OCI-LY7 (cell line): ENCODE measurements around the gene KCNA5. TPM values are rescaled to one million over a fixed set of nuclear protein-coding genes. Genes with fewer than 3 reads are reported as not detected.

ENCODE experiments used
- BruUV-seq: library from RNA; stranded (reverse); fragments of 400-500 nt; replicated peaks from 2 replicates; lab custom pipeline; 2021; lab: Mats Ljungman, UMichigan
- CTCF ChIA-PET: fragments of 300-600 bp; sonication (Branson Sonifier 250); formaldehyde crosslinking; loops from one replicate; lab custom pipeline; 2022; ENCODE audit warnings: antibody characterized with exemption; ENCODE audit not compliant: unreplicated experiment; lab: Charles Lee
- POLR2A ChIA-PET: fragments of 300-600 bp; sonication (Branson Sonifier 250); formaldehyde crosslinking; loops from one replicate; lab custom pipeline; 2022; ENCODE audit warnings: antibody characterized with exemption; lab: Charles Lee
- DNase-seq: peaks from one replicate; pipeline ENCODE4 v3.0.0-alpha.2; 2015; ENCODE audit warnings: low spot score
- H2AFZ ChIP-seq: fragments of 200-600 bp; sonication (generic), shearing (Covaris generic); 2 replicates; pipeline ENCODE4 v1.6.1; 2014; ENCODE audit warnings: mild to moderate bottlenecking, antibody characterized with exemption, low read length, moderate library complexity
- H3K27ac ChIP-seq: fragments of 200-600 bp; sonication (generic); 2 replicates; pipeline ENCODE4 v1.5.1; 2014; ENCODE audit warnings: mixed run types, low read depth, mild to moderate bottlenecking, moderate library complexity, low read length, inconsistent platforms; ENCODE audit not compliant: poor library complexity, severe bottlenecking
- H3K36me3 ChIP-seq: fragments of 200-600 bp; sonication (generic); 2 replicates; pipeline ENCODE4 v1.6.1; 2014; ENCODE audit warnings: mild to moderate bottlenecking, antibody characterized with exemption, low read length, moderate library complexity, mixed read lengths; ENCODE audit not compliant: insufficient read depth
- H3K4me1 ChIP-seq: fragments of 200-600 bp; sonication (generic); 2 replicates; pipeline ENCODE4 v1.5.1; 2014; ENCODE audit warnings: mild to moderate bottlenecking, low read length; ENCODE audit not compliant: insufficient read depth, poor library complexity, severe bottlenecking
- H3K4me2 ChIP-seq: fragments of 200-600 bp; sonication (generic); 2 replicates; pipeline ENCODE4 v1.6.1; 2014; ENCODE audit warnings: mild to moderate bottlenecking, low read length
- H3K4me3 ChIP-seq: fragments of 200-600 bp; sonication (generic); 2 replicates; pipeline ENCODE4 v1.5.1; 2014; ENCODE audit warnings: mild to moderate bottlenecking, low read depth, low read length; ENCODE audit not compliant: poor library complexity, severe bottlenecking
- H3K79me2 ChIP-seq: fragments of 200-600 bp; sonication (generic); 2 replicates; pipeline ENCODE4 v1.6.1; 2016; ENCODE audit warnings: low read depth, mild to moderate bottlenecking, low read length, moderate library complexity, mixed read lengths; ENCODE audit not compliant: insufficient read depth
- H3K9me2 ChIP-seq: fragments of 200-600 bp; sonication (generic); 2 replicates; pipeline ENCODE4 v1.6.1; 2016; ENCODE audit warnings: mild to moderate bottlenecking, low read length, mixed read lengths; ENCODE audit not compliant: insufficient read depth
- H3K9me3 ChIP-seq: fragments of 200-600 bp; sonication (generic); 2 replicates; pipeline ENCODE4 v1.6.1; 2014; ENCODE audit warnings: mild to moderate bottlenecking, mixed run types, low read length, mixed read lengths
- H4K20me1 ChIP-seq: fragments of 200-600 bp; sonication (generic); 2 replicates; pipeline ENCODE4 v1.6.1; 2014; ENCODE audit warnings: mild to moderate bottlenecking, antibody characterized with exemption, low read length, moderate library complexity, mixed read lengths; ENCODE audit not compliant: insufficient read depth
- CTCF ChIP-seq: fragments of 200-600 bp; sonication (generic); conservative IDR thresholded peaks from 2 replicates; pipeline ENCODE4 v1.5.1; 2014; ENCODE audit warnings: mild to moderate bottlenecking, antibody characterized with exemption, low read length, moderate library complexity, mixed read lengths
- EZH2phosphoT487 ChIP-seq: fragments of 200-600 bp; sonication (generic); IDR thresholded peaks from 2 replicates; pipeline ENCODE4 v1.6.1; 2018; ENCODE audit warnings: low read depth, borderline replicate concordance, mild to moderate bottlenecking, mixed run types, antibody characterized with exemption, low read length, moderate library complexity, mixed read lengths
- intact Hi-C: fragments of 100-400 bp; cut with micrococcal nuclease; formaldehyde crosslinking; loops from one replicate; pipeline ENCODE4 v1.10.0; 2022; ENCODE audit not compliant: unreplicated experiment
- total RNA-seq, 2 experiments: library from RNA; depleted of rRNA in 1 of 2; stranded (reverse); fragments of >200 nt in 1 of 2; shearing (Covaris generic) in 1 of 2; gene quantifications; 2 replicates each; pipeline ENCODE4 v1.2.3, GENCODE V29; 2014 to 2022

The KCNA5 gene
- total RNA-seq, 2 experiments from 2014 or later = not detected

DNA sequence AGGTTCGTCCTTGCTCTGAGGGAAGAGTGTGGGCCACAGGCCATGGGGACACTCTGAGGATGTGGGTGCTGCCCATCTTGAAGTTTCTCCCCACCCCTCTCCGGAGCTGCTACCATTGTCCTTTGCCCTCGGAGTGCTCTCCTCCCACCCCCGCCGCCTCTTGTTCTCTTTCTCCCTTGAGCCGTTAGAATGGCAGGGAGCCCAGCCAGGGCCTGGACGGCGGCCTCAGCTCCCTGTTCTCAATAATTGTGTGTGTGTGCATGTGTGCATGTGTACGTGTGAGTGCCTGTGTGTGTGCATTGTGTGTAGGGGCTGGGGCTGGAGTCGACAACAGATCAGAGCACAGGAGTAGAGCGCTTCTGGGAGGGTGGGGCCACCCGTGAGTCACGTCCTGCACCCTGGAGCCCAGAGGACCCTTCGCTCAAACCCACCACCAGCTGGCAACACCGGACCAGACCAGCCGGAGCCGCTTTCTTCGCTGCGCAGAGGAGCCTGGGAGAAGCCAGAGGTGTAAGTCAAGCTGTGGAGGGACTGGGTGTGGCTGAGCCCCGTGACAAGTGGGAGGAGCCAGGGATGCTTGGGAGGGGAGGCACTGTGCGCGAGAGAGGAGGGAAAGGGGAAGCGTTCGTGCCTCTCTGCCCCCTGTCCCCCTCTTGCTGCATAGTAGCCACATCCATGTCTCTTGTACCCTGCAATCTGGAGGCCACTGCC lies 25.9 kb upstream of the KCNA5 start:
- intact Hi-C loops = no loop called here
- no peaks in the 10 kb centered on the region for H3K36me3 ChIP-seq
- no peak overlapping the region for H2AFZ ChIP-seq
- H3K79me2 ChIP-seq = no peaks in the 10 kb centered on the region
- ChIA-PET CTCF (no interaction called here), POLR2A (no interaction called here)
- DNase-seq = no peak
- H3K4me1 ChIP-seq = no peaks in the 10 kb centered on the region
- H3K9me2 ChIP-seq = no peaks in the 10 kb centered on the region
- no peaks in the 10 kb centered on the region for H4K20me1 ChIP-seq
- no peak overlapping the region for H3K4me2 ChIP-seq
- no peak overlapping the region for H3K27ac ChIP-seq
- H3K4me3 ChIP-seq = no peak overlapping the region
- BruUV-seq = no TSS peak
- TF ChIP-seq CTCF = no peak
- no peak for TF ChIP-seq EZH2phosphoT487
- H3K9me3 ChIP-seq = no peaks in the 10 kb centered on the region

- Histone ChIP-seq H2AFZ (no peak overlapping the region), H3K36me3 (no peaks in the 10 kb centered on the region), H4K20me1 (no peaks in the 10 kb centered on the region), H3K4me3 (no peak overlapping the region), H3K4me2 (no peak overlapping the region), H3K4me1 (no peaks in the 10 kb centered on the region), H3K9me2 (no peaks in the 10 kb centered on the region), H3K79me2 (no peaks in the 10 kb centered on the region), H3K9me3 (no peaks in the 10 kb centered on the region), H3K27ac (no peak overlapping the region)
- intact Hi-C loops = no loop called here
- ChIA-PET POLR2A (no interaction called here), CTCF (no interaction called here)
- no peak for TF ChIP-seq EZH2phosphoT487
- TF ChIP-seq CTCF = no peak
- no TSS peak for BruUV-seq
- no peak for DNase-seq
Measured at GRCh38 chr12:5018677-5019076, 25.0 kb upstream of the KCNA5 start.

GRCh38 chr12:5022025-5022424 lies 21.7 kb upstream of the KCNA5 start:
- DNase-seq = no peak
- Histone ChIP-seq H3K36me3 (no peaks in the 10 kb centered on the region), H3K9me3 (no peaks in the 10 kb centered on the region), H3K4me1 (no peaks in the 10 kb centered on the region), H3K9me2 (no peaks in the 10 kb centered on the region), H3K27ac (no peak overlapping the region), H3K4me2 (no peak overlapping the region), H3K79me2 (no peaks in the 10 kb centered on the region), H2AFZ (no peak overlapping the region), H3K4me3 (no peak overlapping the region), H4K20me1 (no peaks in the 10 kb centered on the region)
- no TSS peak for BruUV-seq
- POLR2A ChIA-PET = no interaction called here
- CTCF ChIA-PET = interaction anchor here (0.6 kb wide), 2 partner anchors 62 to 167 kb away, joined by 3 to 4 read pairs; no protein-coding TSS in a partner anchor
- intact Hi-C loops = loop anchor here (1.0 kb wide), 1 partner anchor 62 kb away; no protein-coding TSS in a partner anchor
- no peak for TF ChIP-seq EZH2phosphoT487
- TF ChIP-seq CTCF = no peak
